ENCODE results near the gene MAMDC4. TPM values are rescaled to one million over a fixed set of nuclear protein-coding genes. Genes with fewer than 3 reads are reported as not detected.

MAMDC4 gene
- total and polyA plus RNA-seq, 3 donors from 2014 or later, result 8.1 to 21.9 (median 18.3) TPM

GRCh38 chr9:136853596-136854112, 1.5 kb downstream of the MAMDC4 start:
- no peak overlapping the region for H3K4me3 ChIP-seq
- intact Hi-C loops (cut with DNase I; ENCODE audit: low total_unique reads), result no loop called here
- no peak overlapping the region for H3K27ac ChIP-seq
- DNase-seq, result no peak
- H3K4me1 ChIP-seq, result peaks cover 31% of the 10 kb centered on the region
- H3K36me3 ChIP-seq (ENCODE audit: low read depth, missing control alignments), result no peaks in the 10 kb centered on the region
- WGBS, 2 donors, result 81 to 95% methylated on average over 11 to 12 of the region's 18 CpGs
- no peaks in the 10 kb centered on the region for H3K27me3 ChIP-seq
- TF ChIP-seq CTCF (IDR thresholded peaks at IDR 0.05) (no peak), POLR2A (IDR thresholded peaks at IDR 0.05) (no peak)
- H3K9me3 ChIP-seq, result no peaks in the 10 kb centered on the region

GRCh38 chr9:136854113-136854841, 2.1 kb downstream of the MAMDC4 start:
- intact Hi-C loops (cut with DNase I; ENCODE audit: low total_unique reads), result no loop called here

GRCh38 chr9:136854842-136855460, 2.8 kb downstream of the MAMDC4 start:
- no peak for TF ChIP-seq POLR2A (IDR thresholded peaks at IDR 0.05)
- TF ChIP-seq CTCF (IDR thresholded peaks at IDR 0.05), result no peak
- no peak for DNase-seq
- H3K4me1 ChIP-seq, result peaks cover 36% of the 10 kb centered on the region
- no peaks in the 10 kb centered on the region for H3K9me3 ChIP-seq
- 82 to 95% methylated on average over 4 to 23 of the region's 23 CpGs for WGBS, 2 donors
- intact Hi-C loops (cut with DNase I; ENCODE audit: low total_unique reads), result no loop called here
- no peaks in the 10 kb centered on the region for H3K36me3 ChIP-seq (ENCODE audit: low read depth, missing control alignments)
- H3K27ac ChIP-seq, result no peak overlapping the region
- H3K27me3 ChIP-seq, result no peaks in the 10 kb centered on the region
- no peak overlapping the region for H3K4me3 ChIP-seq

More at GRCh38 chr9:136854113-136854841, 2.1 kb downstream of the MAMDC4 start:
- no peaks in the 10 kb centered on the region for H3K9me3 ChIP-seq
- no peak for DNase-seq
- H3K36me3 ChIP-seq (ENCODE audit: low read depth, missing control alignments), result no peaks in the 10 kb centered on the region
- H3K27me3 ChIP-seq, result no peaks in the 10 kb centered on the region
- H3K27ac ChIP-seq, result no peak overlapping the region
- no peak overlapping the region for H3K4me3 ChIP-seq
- TF ChIP-seq CTCF (IDR thresholded peaks at IDR 0.05) (no peak), POLR2A (IDR thresholded peaks at IDR 0.05) (no peak)
- WGBS, 2 donors, result 76 to 80% methylated on average over 1 to 30 of the region's 30 CpGs
- peaks cover 35% of the 10 kb centered on the region for H3K4me1 ChIP-seq

GRCh38 chr9:136855461-136856078, 3.4 kb downstream of the MAMDC4 start:
- H3K4me1 ChIP-seq, result peaks cover 29% of the 10 kb centered on the region

More at GRCh38 chr9:136855461-136856078, 3.4 kb downstream of the MAMDC4 start:
- no peaks in the 10 kb centered on the region for H3K27me3 ChIP-seq
- no peaks in the 10 kb centered on the region for H3K9me3 ChIP-seq
- intact Hi-C loops (cut with DNase I; ENCODE audit: low total_unique reads), result no loop called here
- H3K36me3 ChIP-seq (ENCODE audit: low read depth, missing control alignments), result no peaks in the 10 kb centered on the region
- H3K4me3 ChIP-seq, result no peak overlapping the region
- DNase-seq, result no peak
- 86% methylated on average over 26 of the region's 26 CpGs; no CpG with 5 or more reads in 1 of the 2 donors for WGBS, 2 donors
- TF ChIP-seq POLR2A (IDR thresholded peaks at IDR 0.05) (no peak), CTCF (IDR thresholded peaks at IDR 0.05) (no peak)
- H3K27ac ChIP-seq, result no peak overlapping the region
